Thoracic aorta (tissue), 2 donors: ENCODE results near the gene GPR158. TPM values are rescaled to one million over a fixed set of nuclear protein-coding genes. Genes with fewer than 3 reads are reported as not detected.

Experiments used
- ATAC-seq: fragments of 150-250 bp; one replicate; pipeline ENCODE4 v1.8.0; 2017; ENCODE audit warnings: low read depth; ENCODE audit not compliant: insufficient number of reproducible peaks, low FRiP score
- DNase-seq: peaks from one replicate; pipeline ENCODE4 v3.0.0-alpha.2; 2020; ENCODE audit warnings: low spot score
- H3K27ac ChIP-seq, 2 donors: fragments of 200-600 bp; sonication (generic); 1 replicate in 1 of 2; 2 replicates in 1 of 2; pipeline ENCODE4 v1.5.1; 2016; ENCODE audit warnings: mild to moderate bottlenecking in 2 of 2, moderate library complexity in 2 of 2
- H3K27me3 ChIP-seq: fragments of 200-600 bp; sonication (generic); replicated peaks from 2 replicates; pipeline ENCODE4 v1.6.0; 2016; ENCODE audit warnings: mild to moderate bottlenecking; ENCODE audit not compliant: insufficient read depth
- H3K36me3 ChIP-seq: fragments of 200-600 bp; sonication (generic); one replicate; pipeline ENCODE4 v1.5.1; 2016
- H3K4me1 ChIP-seq, 2 donors: fragments of 200-600 bp; sonication (generic); 1 replicate in 1 of 2; 2 replicates in 1 of 2; pipeline versions ENCODE4 v1.5.1 to v1.6.0; 2016; ENCODE audit warnings: low read depth in 2 of 2, mild to moderate bottlenecking in 1 of 2; ENCODE audit not compliant: control insufficient read depth in 1 of 2
- H3K4me3 ChIP-seq: fragments of 200-600 bp; sonication (generic); 2 replicates; pipeline ENCODE4 v1.5.1; 2016; ENCODE audit warnings: mild to moderate bottlenecking
- H3K9me3 ChIP-seq: fragments of 200-600 bp; sonication (generic); 2 replicates; pipeline ENCODE4 v1.5.1; 2016
- CTCF ChIP-seq: fragments of 200-600 bp; sonication (generic); IDR thresholded peaks from one replicate; pipeline ENCODE4 v1.5.1; 2019; ENCODE audit warnings: antibody characterized with exemption
- total RNA-seq, 2 donors: library from RNA; depleted of rRNA; stranded (reverse); fragments of >200 nt; gene quantifications; one replicate each; pipeline versions ENCODE4 v1.1.0 to v1.2.3, GENCODE V29; 2016

GPR158 gene
- total RNA-seq, 2 donors from 2014 or later = not detected

GRCh38 chr10:25261110-25261509, 86.3 kb downstream of the GPR158 start:
- no peaks in the 10 kb centered on the region for H3K27me3 ChIP-seq
- H3K4me3 ChIP-seq = no peak overlapping the region
- no peak for DNase-seq
- no peak for TF ChIP-seq CTCF
- no peaks in the 10 kb centered on the region for H3K4me1 ChIP-seq
- no peaks in the 10 kb centered on the region for H3K36me3 ChIP-seq
- H3K27ac ChIP-seq = no peak overlapping the region
- no peaks in the 10 kb centered on the region for H3K9me3 ChIP-seq
- ATAC-seq = no peak

DNA sequence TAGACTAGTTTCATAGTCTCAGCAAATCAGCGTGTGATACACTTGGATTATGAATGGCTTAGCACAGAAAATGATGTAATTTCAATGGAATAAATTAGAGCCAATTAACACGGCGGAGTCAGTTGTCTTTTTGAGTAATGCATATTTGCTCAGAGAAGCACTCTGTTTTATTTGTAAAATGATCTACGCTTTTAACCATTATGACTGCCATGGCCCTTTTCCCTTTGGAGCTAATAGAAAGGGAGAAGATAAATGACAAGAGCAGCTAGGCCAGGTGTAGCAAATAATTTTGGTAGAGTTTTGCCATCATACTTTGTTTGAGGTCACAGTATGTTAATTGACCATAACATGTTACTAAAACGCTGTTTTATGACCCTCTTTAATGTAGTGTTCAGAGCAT, 86.8 kb downstream of the GPR158 start:
- Histone ChIP-seq H3K9me3 (no peaks in the 10 kb centered on the region), H3K4me3 (no peak overlapping the region), H3K4me1 (no peaks in the 10 kb centered on the region), H3K27me3 (no peaks in the 10 kb centered on the region), H3K36me3 (no peaks in the 10 kb centered on the region), H3K27ac (no peak overlapping the region)
- DNase-seq = no peak
- no peak for TF ChIP-seq CTCF
- no peak for ATAC-seq

GRCh38 chr10:25263931-25264330, 89.1 kb downstream of the GPR158 start:
- TF ChIP-seq CTCF = no peak
- no peaks in the 10 kb centered on the region for H3K9me3 ChIP-seq
- H3K4me1 ChIP-seq = no peaks in the 10 kb centered on the region
- no peaks in the 10 kb centered on the region for H3K36me3 ChIP-seq
- H3K4me3 ChIP-seq = no peak overlapping the region
- ATAC-seq (no peak), DNase-seq (no peak)
- H3K27me3 ChIP-seq = no peaks in the 10 kb centered on the region
- no peak overlapping the region for H3K27ac ChIP-seq

- no peak overlapping the region for H3K27ac ChIP-seq
- no peak for DNase-seq
- ATAC-seq = no peak
- no peak overlapping the region for H3K4me3 ChIP-seq
- H3K4me1 ChIP-seq = no peaks in the 10 kb centered on the region
- H3K36me3 ChIP-seq = no peaks in the 10 kb centered on the region
- no peak for TF ChIP-seq CTCF
- no peaks in the 10 kb centered on the region for H3K27me3 ChIP-seq
- H3K9me3 ChIP-seq = peaks cover 3% of the 10 kb centered on the region
Observed at GRCh38 chr10:25278180-25278579, 103.4 kb downstream of the GPR158 start.

- ATAC-seq (no peak), DNase-seq (no peak)
- no peaks in the 10 kb centered on the region for H3K27me3 ChIP-seq
- no peak for TF ChIP-seq CTCF
- peaks cover 3% of the 10 kb centered on the region for H3K9me3 ChIP-seq
- no peak overlapping the region for H3K4me3 ChIP-seq
- H3K27ac ChIP-seq = no peak overlapping the region
- H3K36me3 ChIP-seq = no peaks in the 10 kb centered on the region
- H3K4me1 ChIP-seq = no peaks in the 10 kb centered on the region
Observed at GRCh38 chr10:25280076-25280475, 105.3 kb downstream of the GPR158 start.
